NCI-H2171 treated with DMSO at 0.1 percent for 48 hours (cell line): Measurements from ENCODE around the gene CLEC3B.
A peak's percentile ranks its signal among the peaks of the same experiment; 100 is the strongest.
"Not testable (repeated sequence)": the region's sequence is repeated elsewhere in the genome, so short reads cannot be mapped to it uniquely, and the experiment has no call there.

ENCODE experiments used
- DNase-seq: peaks from one replicate; lab custom pipeline; 2025; lab: John Stamatoyannopoulos, UW

CLEC3B gene, protein sequence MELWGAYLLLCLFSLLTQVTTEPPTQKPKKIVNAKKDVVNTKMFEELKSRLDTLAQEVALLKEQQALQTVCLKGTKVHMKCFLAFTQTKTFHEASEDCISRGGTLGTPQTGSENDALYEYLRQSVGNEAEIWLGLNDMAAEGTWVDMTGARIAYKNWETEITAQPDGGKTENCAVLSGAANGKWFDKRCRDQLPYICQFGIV

DNA sequence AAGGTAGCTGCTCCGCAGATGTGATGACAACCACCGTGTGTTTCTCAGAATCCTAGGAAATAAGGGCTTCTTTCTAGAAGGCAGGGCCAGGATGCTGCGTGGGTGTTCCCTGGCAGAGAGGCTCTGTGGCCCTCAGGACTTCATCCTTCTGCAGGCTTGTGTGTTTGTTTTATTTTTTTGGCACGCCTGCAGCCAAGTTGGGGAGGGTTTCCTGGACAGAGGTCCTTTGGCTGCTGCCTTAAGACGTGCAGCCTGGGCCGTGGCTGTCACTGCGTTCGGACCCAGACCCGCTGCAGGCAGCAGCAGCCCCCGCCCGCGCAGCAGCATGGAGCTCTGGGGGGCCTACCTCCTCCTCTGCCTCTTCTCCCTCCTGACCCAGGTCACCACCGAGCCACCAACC is at the start of gene CLEC3B:
Gene CLEC3B (plus strand): TSS at position 266 of the 400 bp plus-strand sequence. CDS start 60 bp downstream, at position 326.
- DNase-seq = no peak

DNA sequence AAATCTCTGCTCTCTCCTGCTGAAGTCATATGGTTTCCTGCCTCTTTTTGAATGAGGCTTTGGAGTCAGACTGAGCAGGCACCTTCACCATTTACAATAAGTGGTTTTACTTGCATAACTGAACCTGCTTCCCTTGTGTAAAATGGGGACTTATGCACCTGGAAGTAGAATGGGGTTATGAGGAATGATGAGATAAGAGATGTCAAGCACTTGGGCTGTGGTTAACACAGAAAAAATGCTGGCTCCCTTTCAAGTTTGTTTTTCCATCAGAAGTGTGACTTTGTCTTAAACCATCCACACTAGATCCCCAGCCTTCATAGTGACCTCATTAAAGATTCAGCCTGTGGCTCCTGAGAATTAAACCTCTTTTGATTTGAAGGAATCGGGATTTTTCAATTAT is 44.9 kb upstream of the CLEC3B start:
- DNase-seq = no peak

DNA sequence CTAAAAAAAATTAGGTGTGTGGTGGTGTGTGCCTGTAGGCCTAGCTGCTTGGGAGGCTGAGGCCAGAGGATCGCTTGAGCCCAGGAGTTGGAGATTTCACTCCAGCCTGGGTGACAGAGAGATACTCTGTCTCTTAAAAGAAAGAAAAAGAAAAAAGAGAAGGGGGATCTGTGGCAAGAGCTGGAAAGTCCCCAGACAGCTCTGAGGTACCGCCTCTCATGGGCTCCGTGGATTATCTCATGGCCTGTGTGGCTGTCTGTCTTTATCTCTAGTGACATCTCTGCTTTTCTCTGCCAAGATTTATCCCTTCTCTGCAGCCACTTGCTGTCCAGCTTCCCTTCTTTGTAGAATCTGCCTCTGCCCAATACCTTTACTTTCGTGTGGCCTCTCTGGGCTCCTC is 44.4 kb upstream of the CLEC3B start:
- no peak for DNase-seq

DNA sequence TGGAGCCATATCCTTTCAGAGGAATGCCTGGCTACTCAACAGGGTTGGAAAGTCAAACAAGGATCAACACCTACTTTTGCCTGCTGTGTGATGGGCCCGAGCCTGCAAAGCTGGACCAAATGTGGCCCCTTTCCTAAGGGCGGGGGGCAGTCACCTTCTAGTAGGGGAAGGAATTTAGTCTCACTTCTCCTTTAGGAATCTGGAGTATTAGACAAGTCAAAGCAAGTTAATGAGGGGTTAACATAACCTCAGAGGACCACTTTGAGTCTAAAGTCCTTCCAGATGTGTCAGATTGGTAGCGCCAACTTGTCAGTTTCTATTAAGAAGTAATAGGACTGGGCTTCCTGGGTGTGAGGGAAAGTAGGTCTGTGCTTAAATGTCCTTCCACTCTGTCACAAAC is 43.3 kb upstream of the CLEC3B start:
- no peak for DNase-seq

DNA sequence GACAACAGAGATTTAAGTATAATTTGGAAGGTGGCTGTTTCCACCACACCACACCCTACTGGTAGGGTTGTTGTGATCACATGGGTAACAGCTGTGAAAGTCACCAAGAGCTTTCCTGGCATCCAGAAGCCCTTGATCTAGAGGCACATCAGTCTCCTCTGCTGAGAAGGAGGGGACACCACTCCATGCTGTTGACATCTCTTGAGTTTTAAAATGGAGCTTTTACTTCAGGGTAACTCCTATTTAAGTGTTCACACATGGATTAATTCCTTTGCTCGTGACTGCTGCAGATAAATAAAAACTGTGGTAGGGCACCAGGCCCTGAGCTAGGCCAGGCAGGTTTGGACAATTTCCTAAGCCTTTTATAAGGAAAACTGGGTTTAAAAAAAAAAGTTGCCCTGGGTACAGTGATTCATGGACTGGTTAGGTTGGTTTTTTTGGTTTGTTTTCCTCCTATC is 42.6 kb upstream of the CLEC3B start:
- no peak for DNase-seq

DNA sequence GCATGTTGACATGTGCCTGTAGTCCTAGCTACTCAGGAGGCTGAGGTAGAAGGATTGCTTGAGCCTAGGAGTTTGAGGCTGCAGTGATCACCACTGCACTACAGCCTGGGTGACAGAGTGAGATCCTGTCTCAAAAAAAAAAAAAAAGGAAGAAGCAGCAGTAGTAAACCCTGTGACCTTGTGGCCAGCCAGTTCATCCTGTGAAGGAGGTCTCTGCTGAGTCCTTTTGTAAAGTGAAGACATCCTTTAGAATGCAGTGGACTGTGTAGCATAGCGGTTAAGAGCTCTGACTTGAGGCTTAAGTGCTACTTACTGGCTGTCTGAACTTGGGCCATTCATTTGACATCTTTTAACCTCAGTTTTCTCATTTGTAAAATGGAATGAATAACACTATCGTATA is 41.8 kb upstream of the CLEC3B start:
- DNase-seq = no peak

DNA sequence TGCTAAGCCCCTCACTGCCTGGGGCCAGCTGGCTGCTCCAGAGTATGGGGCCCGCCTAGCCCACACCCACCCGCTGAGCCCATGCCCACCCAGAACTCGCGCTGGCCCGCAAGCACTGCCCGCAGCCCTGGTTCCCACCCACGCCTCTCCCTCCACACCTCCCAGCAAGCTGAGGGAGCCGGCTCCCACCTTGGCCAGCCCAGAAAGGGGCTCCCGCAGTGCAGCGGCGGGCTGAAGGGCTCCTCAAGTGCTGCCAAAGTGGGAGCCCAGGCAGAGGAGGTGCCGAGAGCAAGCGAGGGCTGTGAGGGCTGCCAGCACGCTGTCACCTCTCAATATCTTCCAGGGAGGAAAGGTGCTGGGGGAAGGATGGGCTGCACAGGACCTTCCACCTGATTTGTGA is 39.8 kb upstream of the CLEC3B start:
- DNase-seq = not testable (repeated sequence)

DNA sequence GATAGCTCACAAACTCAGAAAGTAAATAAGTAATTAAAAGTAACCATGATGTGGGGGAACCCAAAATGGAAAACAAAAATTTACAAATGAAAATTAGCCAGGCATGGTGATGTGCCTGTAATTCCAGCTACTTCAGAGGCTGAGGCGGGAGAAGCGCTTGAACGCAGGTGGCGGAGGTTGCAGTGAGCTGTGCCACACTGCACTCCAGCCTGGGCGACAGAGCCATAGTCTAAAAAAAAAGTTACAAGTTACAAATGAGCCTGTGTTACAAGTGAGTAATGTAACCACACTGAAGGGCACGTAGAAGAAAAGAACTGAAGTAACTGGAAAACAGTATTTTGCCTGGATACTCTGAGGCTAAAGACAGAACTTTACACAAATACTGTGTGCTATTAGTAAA is 38.8 kb upstream of the CLEC3B start:
- DNase-seq = no peak

DNA sequence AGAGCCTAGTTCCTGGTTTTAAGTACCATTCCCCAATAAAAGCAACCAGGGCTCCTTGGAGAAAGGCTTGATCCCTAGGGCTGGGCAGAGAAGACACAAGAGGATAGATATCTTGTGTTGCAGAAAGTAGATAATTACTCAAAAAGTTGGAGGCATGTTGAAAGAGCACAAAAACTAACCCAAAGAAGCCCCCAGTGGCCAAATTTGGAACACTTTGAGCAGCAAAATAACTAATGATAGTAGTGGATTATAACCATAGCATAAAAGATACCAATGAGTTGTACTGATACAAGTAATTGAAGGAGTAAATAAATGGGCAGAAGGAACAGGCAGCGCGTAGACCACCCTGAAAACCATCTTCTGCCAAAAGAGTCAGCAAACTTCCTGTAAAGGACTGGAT is 38.0 kb upstream of the CLEC3B start:
- DNase-seq = no peak

DNA sequence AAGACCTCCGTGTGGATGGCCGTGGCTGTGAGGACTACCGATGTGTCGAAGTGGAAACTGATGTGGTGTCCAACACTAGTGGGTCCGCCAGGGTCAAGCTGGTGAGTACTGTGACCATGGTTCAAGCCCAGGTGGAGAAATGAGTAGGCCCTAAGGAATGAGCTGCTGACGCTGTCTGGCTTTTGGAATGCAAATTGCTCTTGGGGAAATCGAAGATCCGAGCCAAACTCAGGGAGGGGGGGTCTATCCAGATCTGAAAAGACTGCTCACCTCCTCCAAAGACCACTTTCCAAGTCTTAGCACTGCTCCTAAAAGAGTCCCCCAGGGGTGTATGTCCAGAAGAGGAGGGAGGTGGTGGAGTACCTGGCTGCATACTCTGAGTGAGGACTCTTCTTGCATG is 37.0 kb upstream of the CLEC3B start:
- DNase-seq = no peak

DNA sequence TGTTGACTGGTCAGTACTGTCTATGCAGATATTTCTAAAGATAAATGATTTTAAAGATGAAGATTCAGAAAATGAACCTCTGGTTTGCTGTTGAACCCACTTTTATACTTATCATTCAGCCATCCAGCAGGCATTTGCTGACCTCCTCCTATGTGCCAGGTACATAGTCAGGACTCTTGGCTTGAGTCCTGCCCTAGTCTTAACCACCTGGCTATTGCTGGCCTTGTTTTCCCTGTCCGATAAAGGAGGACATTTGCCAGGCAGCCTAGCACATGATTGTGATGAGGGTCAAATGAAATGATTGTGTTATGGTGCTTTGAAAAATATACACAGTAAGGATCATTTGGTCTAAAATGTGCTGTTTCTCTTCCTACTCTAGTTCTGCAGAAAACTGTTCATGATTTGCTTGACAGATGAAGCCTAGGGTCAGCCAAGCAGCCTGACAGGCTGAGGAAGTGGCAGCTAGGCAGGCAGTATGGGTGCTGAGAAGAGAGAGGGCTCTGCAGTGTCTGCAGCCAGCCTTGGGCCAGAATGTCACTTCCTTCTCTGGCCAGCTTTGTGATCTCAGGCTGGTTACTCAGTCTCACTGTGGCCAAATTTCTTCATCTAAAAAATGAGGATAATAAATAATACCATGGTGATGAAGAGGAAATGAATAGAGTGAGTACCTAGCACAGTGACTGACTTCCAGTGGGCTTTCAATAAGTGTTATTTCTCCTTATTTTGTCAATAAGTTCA is 36.3 kb upstream of the CLEC3B start:
- DNase-seq = no peak

DNA sequence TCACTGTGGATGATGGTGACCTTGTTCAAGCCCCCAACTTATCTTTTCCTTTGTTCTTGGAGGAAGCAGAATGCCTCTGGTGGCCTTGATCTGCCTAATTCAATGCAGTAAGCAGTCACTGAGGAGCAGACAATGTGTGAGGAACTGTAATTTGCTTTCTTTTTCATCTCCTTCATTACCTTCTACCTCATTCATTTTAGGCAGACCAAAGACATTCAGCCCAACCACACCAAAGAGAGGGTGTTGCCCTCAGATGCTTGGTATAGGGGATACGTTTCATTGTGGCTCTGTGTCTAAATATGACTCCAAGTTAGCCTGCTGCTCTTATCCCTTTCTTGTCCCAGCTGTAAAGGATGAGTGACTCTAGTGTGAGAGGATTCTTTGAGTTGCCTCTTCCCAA is 34.8 kb upstream of the CLEC3B start:
- no peak for DNase-seq

DNA sequence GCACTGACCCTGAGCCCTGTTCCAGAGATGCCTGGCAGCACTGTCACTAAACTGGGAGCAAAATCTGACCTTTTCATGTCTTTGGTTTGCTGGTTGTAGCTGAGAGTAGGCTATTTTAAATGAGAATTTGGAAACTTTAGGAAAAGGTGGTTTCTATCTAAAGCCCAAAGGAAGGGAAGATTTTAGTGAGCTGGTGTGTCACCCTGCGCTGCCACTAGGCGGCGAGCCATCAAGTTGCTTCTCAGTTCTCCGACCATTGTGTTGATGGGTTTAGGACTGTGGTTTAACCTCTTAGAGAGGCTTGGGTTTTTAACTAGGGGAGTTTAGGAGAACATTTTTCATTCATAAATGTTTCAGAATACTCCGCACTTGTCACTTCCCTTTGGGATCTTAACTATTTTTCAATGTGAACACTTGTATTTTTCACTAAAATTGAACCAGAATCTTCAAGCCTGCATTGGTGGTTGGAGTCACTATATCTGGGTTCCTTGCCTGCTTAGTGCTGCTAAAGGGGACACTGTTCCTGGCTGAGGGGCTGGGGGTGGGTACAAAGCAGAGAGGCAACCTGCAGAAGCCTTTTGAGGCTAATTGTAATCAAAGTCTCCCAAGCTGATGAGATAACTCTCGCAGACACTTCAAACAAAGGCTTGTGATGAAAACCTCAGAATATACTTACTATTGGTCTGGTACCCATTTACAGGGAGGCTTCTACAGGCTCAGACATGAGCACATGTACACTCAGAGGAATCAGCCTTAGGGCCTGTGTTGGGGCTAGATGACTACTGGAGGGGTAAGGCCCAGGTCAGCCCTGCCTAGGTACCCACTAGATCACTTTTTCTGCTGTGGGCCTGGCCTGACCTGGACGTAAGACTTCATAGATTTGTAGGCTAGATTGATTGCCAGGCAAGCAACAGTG is 33.3 kb upstream of the CLEC3B start:
- no peak for DNase-seq

DNA sequence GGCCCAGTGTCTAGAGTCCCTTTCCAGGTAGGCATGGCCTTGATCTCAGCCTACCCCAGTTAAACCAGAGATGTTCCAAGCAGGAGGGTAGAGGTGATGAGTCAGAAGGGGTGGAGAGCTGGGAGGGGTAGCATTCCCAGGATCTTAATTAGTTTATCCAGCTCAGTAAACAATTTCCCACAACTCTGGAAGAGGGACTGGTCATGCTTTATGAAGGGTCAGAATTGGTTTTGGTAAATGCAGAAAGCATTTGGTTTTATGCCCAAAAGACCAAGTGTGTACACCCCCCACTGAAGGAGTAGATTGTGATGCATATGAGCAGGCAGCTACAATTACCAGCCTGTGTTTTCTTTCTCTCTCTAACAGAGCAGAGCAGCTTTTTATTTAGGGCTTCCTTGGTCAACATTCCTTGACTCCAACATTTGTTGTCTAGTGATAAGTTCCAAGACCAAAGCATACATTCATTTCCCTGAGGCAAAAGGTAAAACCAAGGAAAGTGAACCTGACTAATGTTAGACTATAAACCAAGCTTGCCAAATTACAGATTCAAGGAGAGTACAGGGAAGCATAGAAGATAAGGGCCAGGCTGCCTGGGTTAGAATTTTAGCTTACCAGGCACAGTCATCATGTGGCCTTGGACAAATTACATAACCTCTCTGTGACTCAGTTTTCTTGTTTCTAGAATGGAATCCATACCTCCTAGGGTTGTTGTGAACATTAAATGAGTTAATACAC is 32.5 kb upstream of the CLEC3B start:
- no peak for DNase-seq

DNA sequence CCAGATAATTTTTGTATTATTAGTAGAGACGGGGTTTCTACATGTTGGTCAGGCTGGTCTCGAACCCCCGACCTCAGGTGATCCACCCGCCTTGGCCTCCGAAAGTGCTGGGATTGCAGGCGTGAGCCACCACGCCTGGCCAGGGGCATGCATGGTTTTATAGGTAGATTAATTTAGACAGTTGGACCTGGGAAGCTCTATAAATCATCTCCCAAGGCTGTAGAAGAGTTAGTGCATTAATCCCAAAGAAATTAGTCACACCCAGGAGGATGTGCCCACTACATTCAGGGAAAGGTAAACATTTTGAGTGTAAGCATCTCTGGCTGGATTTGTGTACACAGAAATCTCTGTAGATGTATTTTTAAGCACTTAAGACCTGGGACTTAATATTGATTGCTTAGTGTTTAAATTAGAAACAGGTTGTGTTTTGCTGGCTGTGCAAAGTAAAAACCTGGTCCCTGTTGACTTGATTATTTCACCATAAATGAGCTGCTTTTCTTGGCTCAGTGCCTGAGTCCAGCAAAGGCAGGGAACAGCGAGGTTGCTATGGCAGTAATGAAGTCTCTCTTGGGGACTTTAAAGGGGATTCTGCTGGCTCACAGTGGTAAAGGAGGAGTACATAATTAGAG is 30.8 kb upstream of the CLEC3B start:
- peak; percentile 41 for DNase-seq

DNA sequence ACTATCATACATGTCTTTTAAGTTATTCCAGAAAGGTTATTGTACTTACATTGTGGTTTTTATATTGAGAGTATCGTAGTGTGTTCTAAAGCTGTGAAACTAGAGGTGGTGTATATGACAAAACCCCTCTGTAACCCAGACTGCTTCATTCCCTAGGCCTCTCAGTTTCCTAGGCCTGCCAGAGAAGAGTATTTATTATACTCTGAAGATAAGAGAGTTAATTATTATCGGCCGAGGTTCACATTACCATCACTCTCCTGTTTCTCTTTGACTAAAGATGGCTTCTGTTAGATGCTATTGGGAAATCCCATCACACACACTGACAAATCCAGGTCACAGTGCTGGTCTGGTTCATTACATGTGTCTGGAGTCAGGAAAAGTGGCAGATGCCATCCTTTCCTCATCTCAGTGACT is 29.5 kb upstream of the CLEC3B start:
- DNase-seq = peak; percentile 49

DNA sequence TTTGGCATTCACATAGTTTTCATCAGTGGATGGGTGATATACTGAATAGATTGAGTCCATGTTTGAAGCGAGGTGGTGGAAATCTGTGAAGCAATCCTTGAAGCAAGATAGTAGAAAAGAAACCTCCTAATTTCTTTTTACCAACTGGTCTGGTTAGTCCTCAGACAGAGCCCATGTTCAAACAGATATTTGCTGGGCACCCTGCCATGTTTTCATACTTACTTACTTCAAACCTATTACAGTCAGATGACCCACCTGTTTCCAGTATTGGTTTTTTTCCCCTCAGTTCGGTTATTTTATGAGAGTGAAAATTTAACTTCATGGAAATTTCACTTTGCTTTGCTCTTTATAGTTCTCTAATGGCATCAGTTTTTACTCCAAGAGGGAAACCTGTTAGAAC is 26.3 kb upstream of the CLEC3B start:
- DNase-seq = no peak

DNA sequence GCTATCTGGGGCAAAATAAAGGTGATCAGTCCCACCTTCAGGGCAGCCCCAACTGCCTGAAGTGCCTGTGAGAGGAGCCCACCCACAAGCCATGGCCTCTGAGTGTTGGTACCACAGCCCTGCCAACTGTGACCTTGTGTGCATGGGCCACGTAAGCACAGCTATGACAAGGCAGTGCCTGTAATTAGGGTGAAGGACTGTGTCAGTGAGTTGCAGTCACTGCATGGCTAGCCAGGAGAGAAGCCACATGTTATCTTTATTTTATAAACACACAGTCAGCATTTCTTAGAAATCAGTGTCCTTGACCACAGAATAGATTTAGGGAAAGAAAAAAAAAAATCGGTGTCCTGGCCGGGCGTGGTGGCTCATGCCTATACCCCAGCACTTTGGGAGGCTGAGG is 25.3 kb upstream of the CLEC3B start:
- DNase-seq = no peak

DNA sequence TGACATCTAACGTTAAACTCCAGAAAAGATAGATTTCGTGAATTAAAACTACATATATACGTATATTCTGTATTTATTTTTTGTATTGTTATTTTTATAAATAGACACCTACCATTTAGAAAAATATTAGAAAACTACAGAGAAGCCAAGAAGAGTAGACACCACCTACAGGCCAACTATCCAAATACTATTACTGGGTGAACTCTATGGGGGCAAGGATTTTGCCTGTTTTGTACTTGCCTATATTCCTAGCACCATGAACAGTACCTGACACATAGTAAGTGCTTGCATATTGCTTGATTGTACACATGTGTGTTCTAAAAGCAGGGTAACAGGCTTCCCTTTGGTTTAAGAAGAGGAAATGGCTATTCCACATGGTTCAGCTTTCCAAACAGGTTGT is 24.4 kb upstream of the CLEC3B start:
- DNase-seq = no peak

DNA sequence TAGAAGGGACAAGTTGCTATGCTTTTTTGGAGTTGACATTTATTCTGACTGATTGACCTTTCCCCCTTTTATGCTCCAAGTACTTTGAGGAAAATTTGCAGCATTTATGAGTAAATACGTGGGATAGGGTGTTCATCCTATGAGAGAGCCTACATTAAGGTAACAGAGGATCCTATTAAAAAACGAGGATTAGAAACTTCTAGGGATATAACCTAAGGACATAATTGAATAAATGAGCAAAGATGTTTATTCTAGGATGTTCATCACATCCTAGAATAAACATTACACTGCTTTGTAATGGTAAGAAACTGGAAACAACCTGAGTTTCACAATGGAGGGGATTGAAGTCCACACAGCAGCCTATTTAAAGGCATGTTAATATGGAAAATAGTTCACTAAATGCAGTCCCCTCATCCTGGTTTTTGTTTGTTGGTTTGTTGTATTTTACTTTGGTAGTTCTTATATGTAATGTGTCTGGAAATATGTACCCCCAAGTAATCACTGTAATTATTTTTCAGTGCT is 23.9 kb upstream of the CLEC3B start:
- DNase-seq = no peak

DNA sequence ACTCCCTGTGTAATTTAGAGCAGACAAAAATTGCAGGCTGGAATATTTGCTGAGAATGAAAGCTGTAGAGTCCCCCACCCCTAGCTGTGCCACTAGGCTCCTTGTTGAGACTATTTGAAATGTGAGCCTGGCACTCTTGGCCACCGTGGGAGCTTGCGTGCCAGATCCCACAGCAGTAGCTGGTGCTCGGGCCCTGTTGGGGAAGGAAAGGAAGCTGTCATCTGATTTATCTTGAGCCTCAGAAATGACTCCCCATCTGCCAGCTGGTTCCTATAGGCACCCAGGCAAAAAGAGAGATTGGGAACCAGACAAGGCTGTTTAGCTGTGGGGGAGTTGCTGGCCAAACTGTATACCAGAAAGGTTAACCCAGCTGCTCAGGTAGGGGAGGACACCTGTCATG is 23.4 kb upstream of the CLEC3B start:
- peak; percentile 19 for DNase-seq
